Thyroid gland (tissue), 4 donors: ENCODE data around the gene TLX3.

Experiments
- POLR2A ChIP-seq, 2 donors: fragments of 450-650 bp; IDR thresholded peaks; one replicate each; pipeline ENCODE4 v1.6.1; 2017; ENCODE audit warnings: antibody characterized with exemption in 2 of 2, mild to moderate bottlenecking in 2 of 2, moderate library complexity in 1 of 2
- TF ChIP-seq, protein P1 (sequence below), 6 experiments: fragments of 200-600 bp in 3 of 6; fragments of 450-650 bp in 3 of 6; sonication (generic) in 3 of 6; IDR thresholded peaks; one replicate each; pipeline ENCODE4 v1.5.1; 2016 to 2019; ENCODE audit warnings: antibody characterized with exemption in 6 of 6, mild to moderate bottlenecking in 2 of 6, inconsistent platforms in 1 of 6, moderate library complexity in 1 of 6

DNA sequence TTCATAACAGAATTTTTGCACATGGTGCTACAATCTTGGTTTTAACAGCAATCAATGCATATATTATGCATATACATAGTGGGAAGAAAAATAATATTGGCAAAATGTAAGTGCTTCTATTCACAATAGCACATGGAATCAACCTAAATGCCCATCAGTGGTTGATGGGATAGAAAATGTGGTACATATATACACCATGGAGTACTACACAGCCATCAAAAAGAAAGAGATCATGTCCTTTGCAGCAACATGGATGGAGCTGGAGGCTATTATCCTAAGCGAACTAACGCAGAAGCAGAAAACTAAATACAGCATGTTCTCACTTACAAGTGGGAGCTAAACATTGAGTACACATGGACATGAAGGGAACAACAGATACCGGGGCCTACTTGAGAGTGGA lies 37.2 kb upstream of the TLX3 start:
- TF ChIP-seq, protein P1, sequence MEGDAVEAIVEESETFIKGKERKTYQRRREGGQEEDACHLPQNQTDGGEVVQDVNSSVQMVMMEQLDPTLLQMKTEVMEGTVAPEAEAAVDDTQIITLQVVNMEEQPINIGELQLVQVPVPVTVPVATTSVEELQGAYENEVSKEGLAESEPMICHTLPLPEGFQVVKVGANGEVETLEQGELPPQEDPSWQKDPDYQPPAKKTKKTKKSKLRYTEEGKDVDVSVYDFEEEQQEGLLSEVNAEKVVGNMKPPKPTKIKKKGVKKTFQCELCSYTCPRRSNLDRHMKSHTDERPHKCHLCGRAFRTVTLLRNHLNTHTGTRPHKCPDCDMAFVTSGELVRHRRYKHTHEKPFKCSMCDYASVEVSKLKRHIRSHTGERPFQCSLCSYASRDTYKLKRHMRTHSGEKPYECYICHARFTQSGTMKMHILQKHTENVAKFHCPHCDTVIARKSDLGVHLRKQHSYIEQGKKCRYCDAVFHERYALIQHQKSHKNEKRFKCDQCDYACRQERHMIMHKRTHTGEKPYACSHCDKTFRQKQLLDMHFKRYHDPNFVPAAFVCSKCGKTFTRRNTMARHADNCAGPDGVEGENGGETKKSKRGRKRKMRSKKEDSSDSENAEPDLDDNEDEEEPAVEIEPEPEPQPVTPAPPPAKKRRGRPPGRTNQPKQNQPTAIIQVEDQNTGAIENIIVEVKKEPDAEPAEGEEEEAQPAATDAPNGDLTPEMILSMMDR (IDR thresholded peaks at IDR 0.05), result no peak
- no peak for TF ChIP-seq POLR2A (IDR thresholded peaks at IDR 0.05)
